H9 (cell line): ENCODE results near the gene PEAK3. TPM values are rescaled to one million over a fixed set of nuclear protein-coding genes. Genes with fewer than 3 reads are reported as not detected.

Source experiments
- DNase-seq: peaks from one replicate; pipeline ENCODE4 v3.0.0-alpha.2; 2017
- H2AFZ ChIP-seq: one replicate; pipeline ENCODE4 v1.6.1; 2013; ENCODE audit warnings: mild to moderate bottlenecking, low read length, control low read depth, moderate library complexity
- H2AK5ac ChIP-seq: 2 replicates; pipeline ENCODE4 v1.6.1; 2013; ENCODE audit warnings: low read length, control low read depth, mixed read lengths; ENCODE audit not compliant: insufficient read length
- H2BK120ac ChIP-seq: one replicate; pipeline ENCODE4 v1.6.1; 2013; ENCODE audit warnings: low read depth, mild to moderate bottlenecking, low read length, control low read depth, inconsistent platforms; ENCODE audit not compliant: poor library complexity, severe bottlenecking
- H2BK12ac ChIP-seq: 2 replicates; pipeline ENCODE4 v1.6.1; 2013; ENCODE audit warnings: low read length, control low read depth, mixed read lengths, low read depth; ENCODE audit not compliant: insufficient read length
- H2BK15ac ChIP-seq: 2 replicates; pipeline ENCODE4 v1.6.1; 2013; ENCODE audit warnings: low read depth, low read length, control low read depth
- H2BK20ac ChIP-seq: one replicate; pipeline ENCODE4 v1.6.1; 2013; ENCODE audit warnings: low read depth, mild to moderate bottlenecking, low read length, control low read depth, inconsistent platforms; ENCODE audit not compliant: poor library complexity, severe bottlenecking
- H2BK5ac ChIP-seq: 2 replicates; pipeline ENCODE4 v1.6.1; 2013; ENCODE audit warnings: low read length, control low read depth, mixed read lengths; ENCODE audit not compliant: insufficient read length
- H3K14ac ChIP-seq: 2 replicates; pipeline ENCODE4 v1.6.1; 2013; ENCODE audit warnings: low read length, control low read depth; ENCODE audit not compliant: insufficient read depth
- H3K18ac ChIP-seq: 2 replicates; pipeline ENCODE4 v1.6.1; 2013; ENCODE audit warnings: low read depth, mild to moderate bottlenecking, mixed read lengths, low read length, control low read depth; ENCODE audit not compliant: insufficient read length
- H3K23ac ChIP-seq: 2 replicates; pipeline ENCODE4 v1.6.1; 2013; ENCODE audit warnings: low read length, control low read depth, mixed read lengths, low read depth; ENCODE audit not compliant: insufficient read length
- H3K23me2 ChIP-seq: 2 replicates; pipeline ENCODE4 v1.6.1; 2013; ENCODE audit warnings: low read depth, mild to moderate bottlenecking, mixed read lengths, low read length, control low read depth; ENCODE audit not compliant: insufficient read length, poor library complexity, severe bottlenecking
- H3K27ac ChIP-seq: 2 replicates; pipeline ENCODE4 v1.5.1; 2013; ENCODE audit warnings: low read length, control low read depth, mixed read lengths, low read depth; ENCODE audit not compliant: insufficient read length
- H3K27me3 ChIP-seq: 2 replicates; pipeline ENCODE4 v1.6.1; 2013; ENCODE audit warnings: low read length, control low read depth, inconsistent platforms; ENCODE audit not compliant: insufficient read depth
- H3K4ac ChIP-seq: 2 replicates; pipeline ENCODE4 v1.6.1; 2013; ENCODE audit warnings: low read depth, mild to moderate bottlenecking, control low read depth, inconsistent platforms, low read length, moderate library complexity
- H3K4me1 ChIP-seq: 2 replicates; pipeline ENCODE4 v1.6.1; 2013; ENCODE audit warnings: low read length, control low read depth, inconsistent platforms; ENCODE audit not compliant: insufficient read depth
- H3K4me2 ChIP-seq: 2 replicates; pipeline ENCODE4 v1.6.1; 2013; ENCODE audit warnings: low read length, control low read depth, mixed read lengths; ENCODE audit not compliant: insufficient read length, insufficient read depth
- H3K56ac ChIP-seq: 2 replicates; pipeline ENCODE4 v1.6.1; 2013; ENCODE audit warnings: low read depth, mild to moderate bottlenecking, mixed read lengths, low read length, control low read depth; ENCODE audit not compliant: insufficient read length
- H3K79me1 ChIP-seq: 2 replicates; pipeline ENCODE4 v1.6.1; 2013; ENCODE audit warnings: low read depth, mild to moderate bottlenecking, moderate library complexity, low read length, control low read depth, inconsistent platforms; ENCODE audit not compliant: insufficient read depth, poor library complexity, severe bottlenecking
- H3K79me2 ChIP-seq: 2 replicates; pipeline ENCODE4 v1.6.1; 2013; ENCODE audit warnings: low read length, control low read depth, inconsistent platforms; ENCODE audit not compliant: insufficient read depth
- H3K9ac ChIP-seq: 2 replicates; pipeline ENCODE4 v1.6.1; 2013; ENCODE audit warnings: low read length, control low read depth, mixed read lengths; ENCODE audit not compliant: insufficient read length; ENCODE audit errors: extremely low read depth
- H3K9me3 ChIP-seq: one replicate; pipeline ENCODE4 v1.6.1; 2013; ENCODE audit warnings: low read depth, low read length, inconsistent platforms; ENCODE audit not compliant: control insufficient read depth
- H3T11ph ChIP-seq: one replicate; pipeline ENCODE4 v1.6.1; 2013; ENCODE audit warnings: mild to moderate bottlenecking, low read length, control low read depth, inconsistent platforms
- H4K20me1 ChIP-seq: one replicate; pipeline ENCODE4 v1.6.1; 2013; ENCODE audit not compliant: control insufficient read depth, insufficient read length, insufficient read depth
- H4K5ac ChIP-seq: 2 replicates; pipeline ENCODE4 v1.6.1; 2013; ENCODE audit warnings: low read depth, mild to moderate bottlenecking, mixed read lengths, low read length, control low read depth; ENCODE audit not compliant: insufficient read length
- H4K8ac ChIP-seq: replicated peaks from 2 replicates; pipeline ENCODE4 v1.6.1; 2013; ENCODE audit warnings: low read length, control low read depth, mixed read lengths, low read depth; ENCODE audit not compliant: insufficient read length
- H4K91ac ChIP-seq: 2 replicates; pipeline ENCODE4 v1.6.1; 2013; ENCODE audit warnings: low read depth, mild to moderate bottlenecking, moderate library complexity, mixed read lengths, low read length, control low read depth; ENCODE audit not compliant: insufficient read length
- H3K27ac Mint-ChIP-seq, 3 experiments: 2 replicates in 2 of 3; 3 replicates in 1 of 3; pipeline ENCODE4 v1.8.0; 2020 to 2021; ENCODE audit warnings: mixed read lengths in 3 of 3, mild to moderate bottlenecking in 1 of 3, moderate library complexity in 1 of 3
- H3K27me3 Mint-ChIP-seq: 2 replicates; pipeline ENCODE4 v1.8.0; 2021; ENCODE audit warnings: low read depth, mild to moderate bottlenecking, moderate library complexity, mixed read lengths
- H3K36me3 Mint-ChIP-seq, 3 experiments: 2 replicates in 2 of 3; 3 replicates in 1 of 3; pipeline ENCODE4 v1.8.0; 2020 to 2021; ENCODE audit warnings: low read depth in 3 of 3, mixed read lengths in 3 of 3; ENCODE audit not compliant: insufficient read depth in 1 of 3
- H3K4me1 Mint-ChIP-seq, 2 experiments: 2 replicates each; pipeline ENCODE4 v1.8.0; 2020; ENCODE audit warnings: mixed read lengths in 2 of 2
- H3K4me3 Mint-ChIP-seq, 2 experiments: 2 replicates in 1 of 2; 3 replicates in 1 of 2; pipeline ENCODE4 v1.8.0; 2020 to 2021; ENCODE audit warnings: mild to moderate bottlenecking in 2 of 2, mixed read lengths in 2 of 2, moderate library complexity in 1 of 2
- H3K9me3 Mint-ChIP-seq, 2 experiments: 2 replicates in 1 of 2; 3 replicates in 1 of 2; pipeline ENCODE4 v1.8.0; 2020; ENCODE audit warnings: mild to moderate bottlenecking in 2 of 2, mixed read lengths in 2 of 2, moderate library complexity in 1 of 2
- WGBS: extraction: QIAGEN DNeasy Blood & Tissue Kit; methylation state at CpG from one replicate; pipeline ENCODE4 v1.1.7; 2013; ENCODE audit warnings: missing lambda C conversion rate, low lambda C conversion rate, mixed read lengths; ENCODE audit not compliant: insufficient read length; ENCODE audit errors: extremely low coverage; 5-methylcytosine and 5-hydroxymethylcytosine counted together
- total RNA-seq: library from RNA; stranded (reverse); gene quantifications from 2 replicates; pipeline ENCODE4 v1.2.1, GENCODE V29; 2021
- TF ChIP-seq, protein P1 (sequence below): fragments of 200-600 bp; sonication (generic); conservative IDR thresholded peaks from 3 replicates; pipeline ENCODE4 v1.8.0; 2021; ENCODE audit warnings: antibody characterized with exemption, mild to moderate bottlenecking

Gene PEAK3
- total RNA-seq, 1 experiment from 2014 or later: not detected

DNA sequence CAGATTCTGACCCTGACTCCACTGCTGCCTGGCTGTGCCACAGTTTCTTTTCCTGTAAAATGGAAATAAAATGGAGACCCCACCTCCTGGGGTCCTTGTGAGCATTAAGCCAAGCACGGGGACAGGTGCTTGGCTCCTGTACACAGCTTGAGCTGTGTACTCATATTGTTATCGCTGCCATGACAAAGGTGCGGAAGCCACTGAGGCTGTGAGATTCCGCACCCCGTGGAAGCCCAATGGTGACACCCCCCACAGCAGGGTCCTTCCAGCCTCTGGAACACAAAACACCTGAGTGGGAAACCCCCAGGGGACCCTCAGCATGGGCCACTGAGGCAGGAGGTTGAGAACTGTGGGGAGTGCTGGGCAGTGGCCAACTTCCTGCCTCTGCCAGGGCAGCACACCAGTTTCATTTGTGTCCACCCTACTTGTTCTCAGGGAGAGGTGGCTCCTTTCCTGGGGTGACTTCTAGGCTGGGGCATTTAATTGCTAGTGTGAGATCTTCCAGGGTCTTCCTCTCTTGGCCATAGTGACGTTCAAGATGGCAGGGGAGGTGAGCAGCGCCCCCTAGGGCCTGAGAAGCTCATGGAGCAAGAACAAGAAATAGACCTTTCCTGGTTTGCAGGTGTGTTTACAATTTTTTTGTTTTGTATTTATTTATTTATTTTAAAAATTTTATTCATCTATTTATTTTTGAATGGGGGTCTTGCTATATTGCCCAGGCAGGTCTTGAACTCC is 20.4 kb downstream of the PEAK3 start:
- Histone ChIP-seq H4K5ac (no peak overlapping the region), H3K27ac (no peak overlapping the region), H3K4me2 (no peak overlapping the region), H3K79me1 (no peaks in the 10 kb centered on the region), H3K14ac (no peak overlapping the region), H3K27me3 (no peaks in the 10 kb centered on the region), H3T11ph (no peak overlapping the region), H3K23ac (no peak overlapping the region), H3K9me3 (no peaks in the 10 kb centered on the region), H2BK120ac (no peak overlapping the region), H3K4me1 (no peaks in the 10 kb centered on the region), H4K20me1 (no peaks in the 10 kb centered on the region), H2AK5ac (no peak overlapping the region), H3K23me2 (no peaks in the 10 kb centered on the region), H2BK12ac (no peak overlapping the region), H3K56ac (no peak overlapping the region), H3K18ac (no peak overlapping the region), H3K79me2 (no peaks in the 10 kb centered on the region), H3K9ac (no peak overlapping the region), H2AFZ (no peak overlapping the region), H2BK20ac (no peak overlapping the region), H4K91ac (no peak overlapping the region), H4K8ac (no peak overlapping the region), H2BK5ac (no peak overlapping the region), H3K4ac (no peak overlapping the region), H2BK15ac (no peak overlapping the region)
- Mint-ChIP-seq H3K36me3 (no peaks in the 10 kb centered on the region), H3K9me3 (no peaks in the 10 kb centered on the region), H3K27ac (no peak overlapping the region), H3K4me3 (no peak overlapping the region), H3K4me1 (peaks cover 0 to 5% of the 10 kb centered on the region in 2 experiments; a peak in 1 of 4 replicates), H3K27me3 (peaks cover 19% of the 10 kb centered on the region)
- no CpG with 5 or more reads among the region's 7 CpGs for WGBS
- TF ChIP-seq, protein P1, sequence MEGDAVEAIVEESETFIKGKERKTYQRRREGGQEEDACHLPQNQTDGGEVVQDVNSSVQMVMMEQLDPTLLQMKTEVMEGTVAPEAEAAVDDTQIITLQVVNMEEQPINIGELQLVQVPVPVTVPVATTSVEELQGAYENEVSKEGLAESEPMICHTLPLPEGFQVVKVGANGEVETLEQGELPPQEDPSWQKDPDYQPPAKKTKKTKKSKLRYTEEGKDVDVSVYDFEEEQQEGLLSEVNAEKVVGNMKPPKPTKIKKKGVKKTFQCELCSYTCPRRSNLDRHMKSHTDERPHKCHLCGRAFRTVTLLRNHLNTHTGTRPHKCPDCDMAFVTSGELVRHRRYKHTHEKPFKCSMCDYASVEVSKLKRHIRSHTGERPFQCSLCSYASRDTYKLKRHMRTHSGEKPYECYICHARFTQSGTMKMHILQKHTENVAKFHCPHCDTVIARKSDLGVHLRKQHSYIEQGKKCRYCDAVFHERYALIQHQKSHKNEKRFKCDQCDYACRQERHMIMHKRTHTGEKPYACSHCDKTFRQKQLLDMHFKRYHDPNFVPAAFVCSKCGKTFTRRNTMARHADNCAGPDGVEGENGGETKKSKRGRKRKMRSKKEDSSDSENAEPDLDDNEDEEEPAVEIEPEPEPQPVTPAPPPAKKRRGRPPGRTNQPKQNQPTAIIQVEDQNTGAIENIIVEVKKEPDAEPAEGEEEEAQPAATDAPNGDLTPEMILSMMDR: peak; percentile 91
- no peak for DNase-seq
